GM19023 (cell line): ENCODE data around the gene TM9SF1.

ENCODE experiments used
- ATAC-seq: cut with Tn5 transposase; IDR thresholded peaks from one replicate; pipeline ENCODE4 v1.9.1; 2021; ENCODE audit warnings: mild to moderate bottlenecking, moderate library complexity; ENCODE audit not compliant: unreplicated experiment

TM9SF1 gene

DNA sequence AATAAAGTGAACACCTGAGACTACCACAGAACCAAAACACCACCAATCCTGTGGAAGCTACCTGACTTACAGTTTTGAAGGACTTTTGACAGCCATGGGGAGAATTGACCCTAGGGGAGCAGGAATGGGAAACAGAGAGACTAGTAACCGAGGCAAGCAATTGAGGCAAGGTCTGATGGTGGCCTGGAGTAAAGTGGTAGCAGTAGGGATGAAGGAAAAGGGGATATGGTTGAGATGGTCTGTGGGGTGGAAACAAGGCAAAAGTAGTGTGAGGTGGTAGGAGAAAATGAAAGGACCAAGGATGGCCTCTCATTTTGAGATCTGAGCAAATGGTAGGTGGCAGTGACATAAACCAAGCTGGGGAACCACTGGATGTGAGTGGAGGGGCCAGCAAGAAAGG lies 38.4 kb downstream of the TM9SF1 start:
- ATAC-seq, result no peak

DNA sequence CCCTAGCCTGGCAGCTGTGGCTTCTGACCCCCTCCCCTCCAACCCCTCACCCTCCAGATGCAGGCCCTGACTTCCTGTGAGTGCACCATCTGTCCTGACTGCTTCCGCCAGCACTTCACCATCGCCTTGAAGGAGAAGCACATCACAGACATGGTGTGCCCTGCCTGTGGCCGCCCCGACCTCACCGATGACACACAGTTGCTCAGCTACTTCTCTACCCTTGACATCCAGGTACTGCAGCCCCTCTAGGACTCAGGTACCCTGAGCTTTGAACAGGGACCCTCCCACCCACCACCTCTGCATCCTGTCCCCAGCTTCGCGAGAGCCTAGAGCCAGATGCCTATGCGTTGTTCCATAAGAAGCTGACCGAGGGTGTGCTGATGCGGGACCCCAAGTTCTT lies 40.1 kb downstream of the TM9SF1 start:
- no peak for ATAC-seq

DNA sequence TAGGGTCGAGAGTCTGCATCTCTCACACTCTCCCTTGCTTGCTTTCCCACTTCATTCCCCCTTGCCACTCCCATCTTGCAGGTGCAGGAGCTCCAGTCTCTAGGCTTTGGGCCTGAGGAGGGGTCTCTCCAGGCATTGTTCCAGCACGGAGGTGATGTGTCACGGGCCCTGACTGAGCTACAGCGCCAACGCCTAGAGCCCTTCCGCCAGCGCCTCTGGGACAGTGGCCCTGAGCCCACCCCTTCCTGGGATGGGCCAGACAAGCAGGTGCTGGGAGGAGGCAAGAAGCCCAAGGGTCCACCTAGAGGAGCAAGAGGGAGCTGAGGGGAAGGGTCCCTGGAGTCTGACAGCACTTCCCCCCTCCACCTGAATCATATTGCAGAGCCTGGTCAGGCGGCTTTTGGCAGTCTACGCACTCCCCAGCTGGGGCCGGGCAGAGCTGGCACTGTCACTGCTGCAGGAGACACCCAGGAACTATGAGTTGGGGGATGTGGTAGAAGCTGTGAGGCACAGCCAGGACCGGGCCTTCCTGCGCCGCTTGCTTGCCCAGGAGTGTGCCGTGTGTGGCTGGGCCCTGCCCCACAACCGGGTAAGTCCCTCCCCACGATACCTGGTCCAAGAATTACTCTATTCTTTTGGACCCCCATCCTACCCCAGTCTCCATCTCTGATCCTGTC lies 43.7 kb downstream of the TM9SF1 start:
- no peak for ATAC-seq

DNA sequence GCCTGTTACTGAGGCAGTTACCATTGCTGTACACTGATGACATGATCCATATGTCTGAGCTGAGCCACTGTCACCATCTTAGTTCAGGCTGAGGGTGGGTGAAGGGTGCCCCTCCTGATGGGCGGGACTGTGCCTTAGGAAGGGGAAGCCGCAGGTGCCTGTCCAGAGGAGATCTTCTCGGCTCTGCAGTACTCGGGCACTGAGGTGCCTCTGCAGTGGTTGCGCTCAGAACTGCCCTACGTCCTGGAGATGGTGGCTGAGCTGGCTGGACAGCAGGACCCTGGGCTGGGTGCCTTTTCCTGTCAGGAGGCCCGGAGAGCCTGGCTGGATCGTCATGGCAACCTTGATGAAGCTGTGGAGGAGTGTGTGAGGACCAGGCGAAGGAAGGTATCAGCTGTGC lies 44.2 kb downstream of the TM9SF1 start:
- no peak for ATAC-seq

DNA sequence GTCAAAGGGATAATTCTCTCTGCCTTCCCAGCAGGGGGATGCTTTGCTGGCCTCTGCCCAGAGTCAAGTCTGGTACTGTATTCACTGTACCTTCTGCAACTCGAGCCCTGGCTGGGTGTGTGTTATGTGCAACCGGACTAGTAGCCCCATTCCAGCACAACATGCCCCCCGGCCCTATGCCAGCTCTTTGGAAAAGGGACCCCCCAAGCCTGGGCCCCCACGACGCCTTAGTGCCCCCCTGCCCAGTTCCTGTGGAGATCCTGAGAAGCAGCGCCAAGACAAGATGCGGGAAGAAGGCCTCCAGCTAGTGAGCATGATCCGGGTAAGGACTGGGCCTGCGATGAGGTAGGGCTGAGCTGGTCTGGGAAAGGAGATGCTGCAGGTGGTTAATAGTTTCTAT lies 44.7 kb downstream of the TM9SF1 start:
- ATAC-seq, result no peak

DNA sequence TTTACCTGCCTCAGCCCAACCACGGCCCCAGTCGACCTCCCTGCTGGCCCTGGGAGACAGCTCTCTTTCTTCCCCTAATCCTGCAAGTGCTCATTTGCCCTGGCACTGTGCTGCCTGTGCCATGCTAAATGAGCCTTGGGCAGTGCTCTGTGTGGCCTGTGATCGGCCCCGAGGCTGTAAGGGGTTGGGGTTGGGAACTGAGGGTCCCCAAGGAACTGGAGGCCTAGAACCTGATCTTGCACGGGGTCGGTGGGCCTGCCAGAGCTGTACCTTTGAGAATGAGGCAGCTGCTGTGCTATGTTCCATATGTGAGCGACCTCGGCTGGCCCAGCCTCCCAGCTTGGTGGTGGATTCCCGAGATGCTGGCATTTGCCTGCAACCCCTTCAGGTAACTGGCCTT lies 45.2 kb downstream of the TM9SF1 start:
- ATAC-seq, result no peak

DNA sequence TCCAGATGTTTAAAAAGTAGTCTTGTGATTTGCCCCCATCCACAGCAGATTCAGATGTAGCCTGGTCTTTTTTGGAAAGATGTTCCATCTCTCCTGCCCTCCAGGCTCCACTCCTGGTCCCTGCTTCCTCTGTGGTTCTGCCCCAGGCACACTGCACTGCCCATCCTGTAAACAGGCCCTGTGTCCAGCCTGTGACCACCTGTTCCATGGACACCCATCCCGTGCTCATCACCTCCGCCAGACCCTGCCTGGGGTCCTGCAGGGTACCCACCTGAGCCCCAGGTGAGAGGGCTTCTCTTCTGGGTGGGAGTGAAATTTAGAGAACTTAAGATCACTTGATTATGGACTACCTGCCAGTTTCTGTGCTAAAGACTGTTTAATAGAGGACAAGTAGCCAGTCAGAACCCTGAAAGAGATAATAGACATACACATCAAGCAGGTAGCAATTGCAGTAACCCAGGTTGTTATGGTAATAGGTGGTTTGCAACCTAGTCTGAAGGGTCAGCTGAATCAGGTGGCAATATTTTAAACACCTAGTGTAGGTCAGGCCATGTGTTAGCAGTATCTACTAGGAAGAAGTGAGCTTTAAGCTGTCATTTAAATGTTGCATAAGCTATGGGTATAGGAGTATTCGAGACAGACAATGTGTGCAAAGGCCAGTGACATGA lies 45.8 kb downstream of the TM9SF1 start:
- no peak for ATAC-seq

DNA sequence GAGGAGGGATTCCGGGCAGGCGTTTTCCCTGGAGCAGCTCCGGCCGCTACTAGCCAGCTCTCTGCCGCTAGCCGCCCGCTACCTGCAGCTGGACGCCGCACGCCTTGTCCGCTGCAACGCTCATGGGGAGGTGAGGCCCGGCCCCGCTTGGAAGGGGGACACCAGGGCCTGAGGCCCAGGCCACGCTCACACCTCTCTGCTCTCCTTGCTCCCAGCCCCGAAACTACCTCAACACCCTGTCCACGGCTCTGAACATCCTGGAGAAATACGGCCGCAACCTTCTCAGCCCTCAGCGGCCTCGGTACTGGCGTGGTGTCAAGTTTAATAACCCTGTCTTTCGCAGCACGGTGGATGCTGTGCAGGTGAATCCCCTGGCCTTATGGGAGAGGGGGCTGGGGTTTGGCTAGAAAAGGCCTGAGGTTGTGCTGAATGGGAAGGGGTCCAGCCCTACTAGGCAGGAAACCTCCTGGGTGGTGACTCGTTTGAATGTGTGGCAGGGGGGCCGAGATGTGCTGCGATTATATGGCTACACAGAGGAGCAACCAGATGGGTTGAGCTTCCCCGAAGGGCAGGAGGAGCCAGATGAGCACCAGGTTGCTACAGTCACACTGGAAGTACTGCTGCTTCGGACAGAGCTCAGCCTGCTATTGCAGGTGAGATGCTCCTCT lies 47.3 kb downstream of the TM9SF1 start:
- no peak for ATAC-seq

DNA sequence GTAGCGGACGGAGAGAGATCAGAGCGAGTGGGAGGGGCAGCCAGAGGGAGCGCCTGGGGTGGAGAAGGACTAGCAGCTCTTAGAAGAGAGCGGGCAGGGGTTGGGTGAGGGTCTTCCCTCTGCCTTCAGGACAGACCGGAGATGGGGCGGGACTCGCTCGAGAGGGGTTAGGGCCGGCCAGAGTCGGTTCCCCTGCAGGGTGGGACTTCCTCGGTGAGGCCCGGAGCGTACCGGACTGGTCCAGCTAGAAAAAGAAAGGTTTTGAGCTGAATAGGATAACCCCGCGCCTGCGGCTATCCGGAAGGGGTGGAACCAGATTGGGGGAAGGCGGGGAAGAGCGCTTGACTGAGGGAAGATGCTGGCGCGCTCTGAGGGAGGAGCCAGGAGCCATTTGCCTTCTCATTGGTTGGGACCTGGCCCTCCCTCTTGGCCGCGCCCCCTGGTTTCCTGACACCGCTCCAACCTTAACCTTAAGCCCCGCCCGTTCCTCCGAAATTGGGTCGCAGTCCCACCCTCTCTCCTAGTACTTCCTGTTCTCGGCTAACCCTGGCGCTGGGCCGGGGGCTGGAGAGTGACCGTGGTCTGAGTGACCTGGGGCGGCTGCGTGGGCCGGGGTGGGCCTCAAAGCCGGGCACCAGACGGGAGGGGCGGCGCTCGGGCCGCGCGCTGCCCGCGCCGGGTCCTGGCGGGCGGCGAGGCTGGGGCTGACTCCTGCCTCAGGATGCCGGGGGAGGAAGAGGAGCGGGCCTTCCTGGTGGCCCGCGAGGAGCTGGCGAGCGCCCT lies 48.1 kb downstream of the TM9SF1 start, which contains the start of gene RNF31:
TSS of gene RNF31 (plus strand) at position 521 of the 783 bp plus-strand sequence. CDS start at position 722, 201 bp downstream.
- ATAC-seq, result peak; percentile 87

DNA sequence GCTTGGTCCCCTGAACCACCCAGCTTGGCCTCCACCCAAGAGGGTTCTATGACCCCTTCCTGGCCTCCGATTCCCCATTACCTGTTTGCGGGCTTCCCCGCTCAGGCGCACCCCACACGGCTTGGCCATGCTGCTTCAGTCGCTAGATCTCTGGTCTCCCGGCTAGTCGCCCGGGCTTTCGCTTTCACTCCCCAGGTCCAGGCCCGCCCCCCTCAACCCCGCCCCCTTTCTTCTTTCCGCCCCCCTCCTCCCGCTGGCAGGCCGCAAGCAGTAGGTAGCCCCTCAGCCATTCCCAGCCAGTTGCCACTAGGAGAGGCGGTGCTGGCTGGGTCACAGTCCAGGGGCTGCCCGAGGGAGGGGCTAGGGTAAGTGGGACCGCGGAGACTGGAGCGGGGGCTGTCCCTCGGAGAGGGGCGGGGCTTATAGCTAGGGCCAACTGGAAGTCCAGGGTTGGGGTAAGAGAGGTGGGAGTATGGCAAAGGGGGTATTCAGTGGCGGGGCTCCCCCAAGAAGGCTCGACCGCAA lies 48.7 kb downstream of the TM9SF1 start, which contains the start of gene PSME2:
TSS of gene PSME2 (minus strand) at position 158 of the 525 bp plus-strand sequence. CDS start at position 129, 29 bp downstream.
- ATAC-seq, result peak; percentile 69

DNA sequence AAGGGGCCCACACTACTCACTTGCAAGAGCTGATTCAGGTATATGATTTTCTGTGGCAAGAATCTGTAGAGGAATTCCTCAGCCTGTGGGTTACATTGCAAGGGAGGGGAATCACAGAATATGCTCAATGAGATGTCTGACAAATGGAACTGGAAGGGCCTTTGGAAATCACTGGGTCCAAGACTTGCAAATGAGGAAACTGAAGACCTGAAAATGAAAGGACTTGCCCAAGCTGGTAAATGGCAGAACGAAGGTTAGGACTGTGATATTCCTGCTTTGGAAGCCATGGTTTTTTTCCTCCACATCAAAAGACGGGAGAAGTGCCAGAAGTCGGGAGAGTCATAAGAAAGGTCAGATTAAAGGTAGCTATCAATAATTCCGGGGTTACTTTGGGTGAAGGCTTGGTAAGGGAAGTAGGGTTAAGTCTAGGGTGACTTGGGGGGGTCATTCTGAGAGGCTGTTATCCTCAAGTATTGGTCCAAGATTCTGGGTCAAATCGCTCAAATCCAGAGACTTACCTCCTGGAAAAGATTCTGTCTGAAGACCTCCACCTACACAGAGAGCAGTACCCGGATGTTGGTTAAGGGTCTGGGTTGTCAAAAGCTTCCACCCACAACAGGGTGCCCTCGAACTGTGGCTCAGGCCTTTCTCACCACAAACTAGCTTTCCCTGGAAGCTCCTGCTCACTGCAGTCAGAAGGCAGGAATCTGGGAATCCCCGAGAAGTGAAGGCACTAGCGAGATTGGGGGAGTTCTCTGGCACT lies 49.4 kb downstream of the TM9SF1 start:
- ATAC-seq, result no peak

DNA sequence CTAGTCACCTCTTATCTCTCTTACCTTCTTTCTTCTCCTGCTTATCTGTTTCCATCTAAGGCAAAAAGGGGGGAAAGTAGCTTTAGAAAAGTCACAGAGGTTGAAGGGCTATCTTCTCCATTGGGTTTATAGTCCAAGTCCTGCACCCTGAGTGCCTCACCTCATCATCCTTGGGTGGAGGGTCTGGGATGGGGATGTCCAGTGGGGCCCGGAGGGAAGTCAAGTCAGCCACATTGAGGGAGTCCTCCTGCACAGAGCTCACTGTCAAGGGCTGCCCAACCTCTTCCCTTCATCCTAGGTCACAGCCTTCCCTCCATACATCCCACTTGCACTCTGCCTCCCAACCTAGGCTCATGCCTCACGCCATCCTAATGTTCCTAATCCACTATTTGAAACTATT lies 50.0 kb downstream of the TM9SF1 start:
- no peak for ATAC-seq

DNA sequence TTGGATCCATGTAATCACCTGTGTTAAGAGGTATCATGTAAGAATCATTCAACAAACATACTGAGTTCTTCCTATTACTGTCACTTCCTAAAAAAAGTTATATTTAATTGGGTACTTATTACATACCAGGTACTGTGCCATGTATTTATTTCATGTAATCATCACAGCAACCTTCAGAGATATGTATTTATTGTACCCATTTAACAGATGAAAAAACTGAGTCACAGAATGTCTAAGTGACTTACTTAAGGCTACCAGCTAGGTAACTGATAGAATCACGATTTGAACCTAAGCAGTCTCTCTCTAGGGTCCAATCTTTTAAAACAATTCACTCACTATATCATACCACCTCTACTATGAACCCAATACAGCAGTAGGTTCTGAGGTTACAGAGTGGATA lies 50.8 kb downstream of the TM9SF1 start:
- no peak for ATAC-seq

DNA sequence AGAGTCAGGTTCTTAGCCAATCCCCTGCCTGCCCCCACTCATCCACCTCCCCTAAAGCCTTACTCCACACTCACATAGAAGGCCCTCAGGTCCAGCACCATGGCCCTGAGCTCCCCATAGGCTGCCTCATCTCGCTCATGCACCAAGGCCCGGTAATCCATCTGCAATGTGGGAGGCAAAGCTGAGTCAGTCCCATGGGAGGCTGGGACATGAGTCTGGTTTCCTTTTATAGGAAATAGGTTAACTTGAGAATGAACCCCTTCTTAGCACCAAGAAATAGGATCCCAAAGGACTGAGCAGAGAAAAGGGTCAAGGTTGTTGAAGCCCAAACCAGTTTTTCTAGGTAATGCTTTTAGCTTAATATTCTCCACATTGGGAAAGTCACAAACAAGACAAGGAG lies 51.7 kb downstream of the TM9SF1 start:
- ATAC-seq, result no peak

DNA sequence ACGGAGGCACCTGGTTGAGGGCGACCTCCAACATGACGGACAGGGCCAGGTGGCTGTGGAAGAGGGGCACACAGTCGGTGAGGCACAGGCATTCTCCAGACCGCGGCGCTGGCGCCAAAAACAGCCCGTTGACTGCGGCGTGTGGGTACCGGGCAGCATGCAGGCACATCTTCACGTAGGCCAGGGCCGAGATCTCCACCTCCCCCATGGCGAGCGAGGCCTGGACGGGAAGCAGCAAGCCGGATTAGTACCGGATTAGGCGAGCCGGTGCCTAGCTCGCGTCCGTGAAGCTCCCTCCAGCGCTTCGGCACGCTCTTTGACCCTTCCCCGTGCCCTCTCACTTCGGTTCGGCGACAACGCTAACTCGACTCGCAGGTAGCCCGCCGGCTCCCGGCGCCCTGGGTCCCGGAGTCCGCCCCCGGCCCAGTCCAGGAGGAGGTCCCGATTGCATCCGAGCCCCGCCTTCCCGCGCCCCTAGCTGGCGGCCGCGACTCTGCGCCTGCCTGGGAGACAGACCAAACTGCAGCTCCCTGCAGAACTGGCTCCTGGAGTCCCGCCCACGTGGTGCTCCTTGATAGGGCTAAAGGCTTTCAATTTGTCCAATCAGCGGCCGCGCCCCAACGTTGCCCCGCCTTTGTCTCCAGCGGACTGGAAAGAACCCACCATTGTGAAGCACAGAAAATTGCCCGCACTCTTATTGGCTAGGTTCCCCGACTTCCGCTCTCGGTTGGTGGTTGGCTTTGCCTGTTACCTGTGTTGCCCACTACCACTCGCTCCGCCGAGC lies 54.0 kb downstream of the TM9SF1 start, which contains the start of gene EMC9:
TSS of gene EMC9 (minus strand) at position 495 of the 784 bp plus-strand sequence. CDS start at position 208, 287 bp downstream.
- ATAC-seq, result peak; percentile 89

DNA sequence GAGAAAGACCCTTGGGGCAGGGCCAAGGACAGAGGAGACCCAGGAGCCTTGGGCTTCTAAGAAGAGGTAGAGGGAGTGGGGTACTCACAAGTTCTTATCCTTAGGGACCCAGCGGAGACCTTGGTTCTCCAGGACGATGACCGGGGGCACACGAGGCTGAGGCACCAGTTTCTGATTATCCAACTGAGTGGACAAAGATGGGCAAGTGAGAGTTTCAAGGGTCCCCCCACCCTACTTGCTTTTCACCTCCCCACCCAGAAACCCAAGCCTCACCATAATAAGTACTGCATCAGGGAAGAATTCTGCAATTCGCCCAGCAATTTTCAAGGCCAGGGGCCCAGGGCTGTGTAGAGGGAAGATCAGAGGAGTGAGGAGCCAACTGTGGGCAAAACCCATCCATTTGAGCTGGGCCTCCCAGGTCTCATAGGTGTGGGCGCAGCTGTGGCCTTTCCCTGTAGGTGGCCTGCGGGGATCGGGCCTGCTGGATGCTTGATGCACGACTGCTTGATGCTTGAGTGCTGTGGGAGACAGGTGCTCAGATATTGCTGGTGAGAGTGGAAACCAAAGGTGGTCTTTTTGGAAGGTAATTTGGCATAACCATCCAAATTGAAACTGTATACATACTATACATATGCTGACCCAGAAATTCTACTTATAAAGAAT lies 55.8 kb downstream of the TM9SF1 start:
- ATAC-seq, result no peak
